ENCODE measurements around the gene FEN1.
A peak's percentile ranks its signal among the peaks of the same experiment; 100 is the strongest.

FEN1 gene

GRCh38 chr11:61795876-61796526 lies 3.3 kb downstream of the FEN1 start:
- Histone ChIP-seq H3K36me3 (ENCODE audit: insufficient read depth, low read length) (peaks cover 54% of the 10 kb centered on the region), H3K4me1 (ENCODE audit: insufficient read depth, low read length, severe bottlenecking) (peaks cover 59% of the 10 kb centered on the region)
- TF ChIP-seq CTCF (IDR thresholded peaks at IDR 0.05; ENCODE audit: low read length) (no peak), EZH2 (IDR thresholded peaks at IDR 0.05; ENCODE audit: borderline replicate concordance, low read length) (no peak)

GRCh38 chr11:61797263-61797944 lies 4.7 kb downstream of the FEN1 start:
- Histone ChIP-seq H3K27ac (ENCODE audit: low read depth, low read length, poor library complexity, severe bottlenecking) (no peak overlapping the region), H3K4me1 (ENCODE audit: insufficient read depth, low read length, severe bottlenecking) (peaks cover 50% of the 10 kb centered on the region), H3K9me2 (ENCODE audit: low read depth, low read length) (no peaks in the 10 kb centered on the region), H4K20me1 (ENCODE audit: insufficient read depth, low read length) (no peaks in the 10 kb centered on the region), H3K9ac (ENCODE audit: low read length) (peak overlapping the region; percentile 15; the same call in 1 of the 2 replicates), H3K36me3 (ENCODE audit: insufficient read depth, low read length) (peaks cover 55% of the 10 kb centered on the region), H2AFZ (ENCODE audit: low read length) (no peak overlapping the region), H3K9me3 (ENCODE audit: low read length) (no peaks in the 10 kb centered on the region), H3K27me3 (ENCODE audit: insufficient read depth, low read length) (no peaks in the 10 kb centered on the region), H3K79me2 (ENCODE audit: insufficient read depth, low read length) (peaks cover 41% of the 10 kb centered on the region), H3K4me3 (ENCODE audit: low read depth, low read length, poor library complexity, severe bottlenecking) (no peak overlapping the region), H3K4me2 (ENCODE audit: low read length) (peak overlapping the region; percentile 6; the same call in 1 of the 2 replicates), H3F3A (ENCODE audit: insufficient read depth, low read length) (peaks cover 4% of the 10 kb centered on the region; the same call in 1 of the 2 replicates)
- TF ChIP-seq CTCF (IDR thresholded peaks at IDR 0.05; ENCODE audit: low read length) (peak; percentile 88), EZH2 (IDR thresholded peaks at IDR 0.05; ENCODE audit: borderline replicate concordance, low read length) (no peak)

More at GRCh38 chr11:61795876-61796526, 3.3 kb downstream of the FEN1 start:
- Histone ChIP-seq H3K9me3 (ENCODE audit: low read length) (no peaks in the 10 kb centered on the region), H3K4me2 (ENCODE audit: low read length) (no peak overlapping the region), H2AFZ (ENCODE audit: low read length) (no peak overlapping the region), H3K9ac (ENCODE audit: low read length) (no peak overlapping the region), H3K79me2 (ENCODE audit: insufficient read depth, low read length) (peaks cover 50% of the 10 kb centered on the region), H3K4me3 (ENCODE audit: low read depth, low read length, poor library complexity, severe bottlenecking) (no peak overlapping the region), H3K27ac (ENCODE audit: low read depth, low read length, poor library complexity, severe bottlenecking) (no peak overlapping the region), H3K9me2 (ENCODE audit: low read depth, low read length) (no peaks in the 10 kb centered on the region), H3K27me3 (ENCODE audit: insufficient read depth, low read length) (no peaks in the 10 kb centered on the region), H3F3A (ENCODE audit: insufficient read depth, low read length) (peaks cover 4% of the 10 kb centered on the region; the same call in 1 of the 2 replicates), H4K20me1 (ENCODE audit: insufficient read depth, low read length) (no peaks in the 10 kb centered on the region)

GRCh38 chr11:61799665-61800284 lies 7.1 kb downstream of the FEN1 start:
- Histone ChIP-seq H3K9ac (ENCODE audit: low read length) (no peak overlapping the region; the same call in 1 of the 2 replicates), H3K9me2 (ENCODE audit: low read depth, low read length) (no peaks in the 10 kb centered on the region), H3K27me3 (ENCODE audit: insufficient read depth, low read length) (no peaks in the 10 kb centered on the region), H3K36me3 (ENCODE audit: insufficient read depth, low read length) (peaks cover 67% of the 10 kb centered on the region), H3K27ac (ENCODE audit: low read depth, low read length, poor library complexity, severe bottlenecking) (no peak overlapping the region), H3K79me2 (ENCODE audit: insufficient read depth, low read length) (peaks cover 21% of the 10 kb centered on the region), H3F3A (ENCODE audit: insufficient read depth, low read length) (peaks cover 4% of the 10 kb centered on the region; the same call in 1 of the 2 replicates), H4K20me1 (ENCODE audit: insufficient read depth, low read length) (no peaks in the 10 kb centered on the region), H3K4me3 (ENCODE audit: low read depth, low read length, poor library complexity, severe bottlenecking) (no peak overlapping the region), H3K4me2 (ENCODE audit: low read length) (no peak overlapping the region), H3K4me1 (ENCODE audit: insufficient read depth, low read length, severe bottlenecking) (peaks cover 37% of the 10 kb centered on the region), H3K9me3 (ENCODE audit: low read length) (no peaks in the 10 kb centered on the region), H2AFZ (ENCODE audit: low read length) (no peak overlapping the region)
- no peak for TF ChIP-seq EZH2 (IDR thresholded peaks at IDR 0.05; ENCODE audit: borderline replicate concordance, low read length)
- no peak for TF ChIP-seq CTCF (IDR thresholded peaks at IDR 0.05; ENCODE audit: low read length)

All from OCI-LY1 (cell line).